Mesendoderm (in vitro differentiated cells): ENCODE measurements around the gene TBATA.

Experiments
- DNase-seq: peaks from one replicate; pipeline ENCODE4 v3.0.0; 2013
- H2AK5ac ChIP-seq: 2 replicates; pipeline ENCODE4 v1.6.1; 2013; ENCODE audit warnings: low read length, inconsistent platforms
- H2BK120ac ChIP-seq: 2 replicates; pipeline ENCODE4 v1.6.1; 2013; ENCODE audit warnings: low read depth, mild to moderate bottlenecking, low read length, moderate library complexity, mixed read lengths
- H2BK15ac ChIP-seq: replicated peaks from 2 replicates; pipeline ENCODE4 v1.6.1; 2013; ENCODE audit warnings: low read depth, mild to moderate bottlenecking, moderate library complexity
- H2BK5ac ChIP-seq: 2 replicates; pipeline ENCODE4 v1.6.1; 2013; ENCODE audit warnings: low read length, inconsistent platforms
- H3K18ac ChIP-seq: 2 replicates; pipeline ENCODE4 v1.6.1; 2013; ENCODE audit warnings: mild to moderate bottlenecking, low read length, mixed read lengths
- H3K23ac ChIP-seq: one replicate; pipeline ENCODE4 v1.6.1; 2013; ENCODE audit warnings: low read length
- H3K27ac ChIP-seq: 2 replicates; pipeline ENCODE4 v1.5.1; 2013; ENCODE audit warnings: low read depth, mild to moderate bottlenecking, inconsistent platforms, low read length, moderate library complexity
- H3K27me3 ChIP-seq: 2 replicates; pipeline ENCODE4 v1.6.1; 2013; ENCODE audit warnings: low read length, control low read depth, mild to moderate bottlenecking, inconsistent platforms; ENCODE audit not compliant: insufficient read depth, poor library complexity
- H3K36me3 ChIP-seq: 2 replicates; pipeline ENCODE4 v1.6.1; 2013; ENCODE audit warnings: low read length, inconsistent platforms; ENCODE audit not compliant: control insufficient read depth, insufficient read depth
- H3K4ac ChIP-seq: one replicate; pipeline ENCODE4 v1.6.1; 2013; ENCODE audit warnings: low read depth, mild to moderate bottlenecking, low read length, moderate library complexity
- H3K4me1 ChIP-seq: 2 replicates; pipeline ENCODE4 v1.6.1; 2013; ENCODE audit warnings: low read depth, low read length, inconsistent platforms; ENCODE audit not compliant: control insufficient read depth
- H3K4me2 ChIP-seq: 2 replicates; pipeline ENCODE4 v1.6.1; 2013; ENCODE audit warnings: low read length
- H3K4me3 ChIP-seq: 2 replicates; pipeline ENCODE4 v1.5.1; 2013; ENCODE audit warnings: mild to moderate bottlenecking, low read length
- H3K56ac ChIP-seq: one replicate; pipeline ENCODE4 v1.6.1; 2013; ENCODE audit warnings: low read length
- H3K79me1 ChIP-seq: 2 replicates; pipeline ENCODE4 v1.6.1; 2013; ENCODE audit warnings: low read length, inconsistent platforms
- H3K79me2 ChIP-seq: 2 replicates; pipeline ENCODE4 v1.6.1; 2013; ENCODE audit warnings: mild to moderate bottlenecking, low read length; ENCODE audit not compliant: control insufficient read depth, insufficient read depth
- H3K9ac ChIP-seq: 2 replicates; pipeline ENCODE4 v1.6.1; 2013; ENCODE audit warnings: low read length, inconsistent platforms
- H4K5ac ChIP-seq: one replicate; pipeline ENCODE4 v1.6.1; 2013; ENCODE audit warnings: low read length
- H4K8ac ChIP-seq: one replicate; pipeline ENCODE4 v1.6.1; 2013; ENCODE audit warnings: low read depth, mild to moderate bottlenecking, control low read depth, low read length, moderate library complexity
- WGBS: extraction: QIAGEN DNeasy Blood & Tissue Kit; methylation state at CpG from one replicate; pipeline ENCODE4 v1.1.7; 2013; ENCODE audit warnings: low lambda C conversion rate, missing lambda C conversion rate; ENCODE audit not compliant: insufficient coverage; ENCODE audit errors: extremely low coverage; 5-methylcytosine and 5-hydroxymethylcytosine counted together

TBATA gene

DNA sequence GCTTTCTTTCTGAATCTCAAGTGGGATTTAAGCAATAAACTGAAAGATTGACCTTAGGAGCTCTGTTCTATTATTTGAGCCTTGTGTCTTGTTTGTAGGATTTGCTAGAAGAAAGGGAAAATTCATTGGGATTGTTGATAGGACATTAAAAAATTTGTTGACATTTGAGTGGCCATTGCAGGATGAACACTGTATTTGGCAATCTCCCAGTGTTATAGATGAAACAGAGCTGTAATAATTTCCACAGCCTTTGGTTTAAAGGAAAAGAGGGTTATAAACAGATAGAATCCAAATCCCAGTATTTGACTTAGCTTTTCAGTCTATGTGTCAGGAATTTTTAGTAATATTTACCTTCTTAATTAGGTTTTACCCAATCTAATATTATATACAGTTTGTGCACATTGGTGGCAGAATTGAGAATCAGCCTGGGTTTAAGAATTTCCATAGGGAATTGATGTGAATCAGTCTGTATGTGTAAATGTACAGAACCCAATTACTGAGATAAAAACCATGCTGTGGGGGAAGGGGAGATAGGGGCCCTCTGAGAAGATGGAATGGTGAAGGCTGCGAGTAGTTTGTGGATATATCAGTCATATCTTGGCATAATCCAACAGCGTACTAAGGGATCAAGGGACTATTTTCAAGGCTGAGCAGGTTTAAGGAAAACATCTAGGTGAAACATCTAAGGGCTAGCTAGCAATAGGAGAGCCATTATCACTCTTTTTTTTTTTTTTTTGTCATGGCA, 37.1 kb upstream of the TBATA start:
- H3K56ac ChIP-seq, result no peak overlapping the region
- no peak overlapping the region for H3K4me3 ChIP-seq
- WGBS, result no CpG with 5 or more reads among the region's 2 CpGs
- no peak overlapping the region for H2AK5ac ChIP-seq
- no peak overlapping the region for H3K4ac ChIP-seq
- H3K79me2 ChIP-seq, result peaks cover 44% of the 10 kb centered on the region
- H3K4me2 ChIP-seq, result no peak overlapping the region
- H4K8ac ChIP-seq, result no peak overlapping the region
- no peak overlapping the region for H2BK15ac ChIP-seq
- H3K27me3 ChIP-seq, result no peaks in the 10 kb centered on the region
- H3K9ac ChIP-seq, result no peak overlapping the region
- H3K23ac ChIP-seq, result no peak overlapping the region
- DNase-seq, result no peak
- no peaks in the 10 kb centered on the region for H3K4me1 ChIP-seq
- H3K27ac ChIP-seq, result no peak overlapping the region
- peaks cover 23% of the 10 kb centered on the region for H3K79me1 ChIP-seq
- no peak overlapping the region for H2BK5ac ChIP-seq
- no peak overlapping the region for H2BK120ac ChIP-seq
- peaks cover 6% of the 10 kb centered on the region for H3K36me3 ChIP-seq
- no peak overlapping the region for H4K5ac ChIP-seq
- H3K18ac ChIP-seq, result no peak overlapping the region

DNA sequence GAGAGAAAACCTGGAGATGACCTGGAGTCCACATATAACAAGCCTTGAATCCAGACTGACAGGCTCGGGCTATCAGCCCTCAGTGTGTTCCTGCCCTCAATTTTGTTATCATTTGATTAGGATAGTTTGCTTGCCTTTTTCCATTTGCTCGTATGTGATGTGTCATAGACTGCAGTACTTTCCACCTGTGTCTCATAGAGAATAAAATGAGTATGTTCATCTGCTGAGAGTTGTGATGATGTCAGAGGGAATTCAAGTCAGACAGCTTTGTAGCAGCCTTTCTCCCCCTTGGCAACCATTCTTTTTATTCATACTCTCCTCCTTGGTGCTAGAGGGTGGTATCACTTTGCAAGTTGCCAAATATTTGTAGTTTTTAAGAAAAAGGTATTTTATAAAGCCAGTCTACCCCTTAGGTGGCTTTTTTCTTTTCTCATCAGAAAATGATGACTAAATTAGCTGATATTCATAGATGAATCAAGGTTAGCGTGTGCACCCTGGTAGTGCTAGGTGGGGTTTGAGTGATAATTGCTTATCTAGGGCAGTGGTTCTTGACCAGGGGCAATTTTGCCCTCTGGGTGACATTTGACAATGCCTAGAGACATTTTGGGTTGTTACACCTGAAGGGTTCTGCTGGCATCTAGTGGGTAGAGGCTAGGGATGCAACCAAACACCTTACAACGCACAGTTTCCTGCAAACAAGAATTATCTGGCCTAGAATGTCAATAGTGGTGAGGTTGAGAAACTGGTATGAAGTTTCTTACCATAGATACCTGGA, 36.0 kb upstream of the TBATA start:
- H4K5ac ChIP-seq, result no peak overlapping the region
- no peak overlapping the region for H3K4me3 ChIP-seq
- peaks cover 22% of the 10 kb centered on the region for H3K79me1 ChIP-seq
- H3K4me2 ChIP-seq, result no peak overlapping the region
- no peak overlapping the region for H3K56ac ChIP-seq
- no peaks in the 10 kb centered on the region for H3K27me3 ChIP-seq
- peak; percentile 24 for DNase-seq
- H2BK120ac ChIP-seq, result no peak overlapping the region
- peaks cover 5% of the 10 kb centered on the region for H3K36me3 ChIP-seq
- H2BK5ac ChIP-seq, result no peak overlapping the region
- H3K79me2 ChIP-seq, result peaks cover 47% of the 10 kb centered on the region
- no peak overlapping the region for H3K18ac ChIP-seq
- no peak overlapping the region for H3K23ac ChIP-seq
- no CpG with 5 or more reads among the region's 4 CpGs for WGBS
- H3K4me1 ChIP-seq, result no peaks in the 10 kb centered on the region
- no peak overlapping the region for H3K27ac ChIP-seq
- H2AK5ac ChIP-seq, result no peak overlapping the region
- H3K4ac ChIP-seq, result no peak overlapping the region
- H4K8ac ChIP-seq, result no peak overlapping the region
- no peak overlapping the region for H3K9ac ChIP-seq
- no peak overlapping the region for H2BK15ac ChIP-seq

- Histone ChIP-seq H3K79me2 (peaks cover 35% of the 10 kb centered on the region), H3K27me3 (no peaks in the 10 kb centered on the region)
Measured at GRCh38 chr10:70816220-70816894, 31.2 kb upstream of the TBATA start.

GRCh38 chr10:70815504-70816219, 30.5 kb upstream of the TBATA start, which contains the start of gene SGPL1:
TSS of gene SGPL1 (plus strand) at chr10:70815948. CDS start at chr10:70816854, 906 bp downstream.
- Histone ChIP-seq H3K4me3 (peak within 1 kb of the TSS; percentile 93), H3K4ac (peak within 1 kb of the TSS; percentile 98), H3K79me2 (peaks cover 29% of the 10 kb centered on the region), H3K18ac (peak within 1 kb of the TSS; percentile 99), H3K36me3 (no peaks in the 10 kb centered on the region), H2BK5ac (peak within 1 kb of the TSS; percentile 90), H4K8ac (no peak within 1 kb of the TSS), H2AK5ac (no peak within 1 kb of the TSS), H3K9ac (peak within 1 kb of the TSS; percentile 97), H4K5ac (no peak within 1 kb of the TSS), H3K27me3 (no peaks in the 10 kb centered on the region), H3K27ac (peak within 1 kb of the TSS; percentile 100), H2BK120ac (peak within 1 kb of the TSS; percentile 47), H3K4me2 (peak within 1 kb of the TSS; percentile 90), H2BK15ac (no peak within 1 kb of the TSS), H3K23ac (no peak within 1 kb of the TSS), H3K4me1 (no peaks in the 10 kb centered on the region), H3K79me1 (peaks cover 8% of the 10 kb centered on the region), H3K56ac (peak within 1 kb of the TSS; percentile 97)
- peak; percentile 90 for DNase-seq
- WGBS, result no CpG with 5 or more reads among the region's 58 CpGs

More at GRCh38 chr10:70816220-70816894, 31.2 kb upstream of the TBATA start:
- no peak overlapping the region for H4K8ac ChIP-seq
- H3K4me1 ChIP-seq, result no peaks in the 10 kb centered on the region
- peak overlapping the region; percentile 47 for H2BK120ac ChIP-seq
- H3K79me1 ChIP-seq, result peaks cover 13% of the 10 kb centered on the region
- H2BK15ac ChIP-seq, result no peak overlapping the region
- peak overlapping the region; percentile 97 for H3K56ac ChIP-seq
- H3K4me3 ChIP-seq, result peak overlapping the region; percentile 93
- no peak overlapping the region for H2AK5ac ChIP-seq
- H3K36me3 ChIP-seq, result peaks cover 3% of the 10 kb centered on the region
- H3K4ac ChIP-seq, result peak overlapping the region; percentile 98
- H3K9ac ChIP-seq, result peak overlapping the region; percentile 97
- peak overlapping the region; percentile 100 for H3K27ac ChIP-seq
- WGBS, result no CpG with 5 or more reads among the region's 43 CpGs
- H3K4me2 ChIP-seq, result peak overlapping the region; percentile 90
- peak; percentile 88 for DNase-seq
- no peak overlapping the region for H3K23ac ChIP-seq
- H2BK5ac ChIP-seq, result peak overlapping the region; percentile 90
- H3K18ac ChIP-seq, result peak overlapping the region; percentile 99
- no peak overlapping the region for H4K5ac ChIP-seq

- H4K5ac ChIP-seq, result no peak overlapping the region
- H2BK15ac ChIP-seq, result no peak overlapping the region
- no peak overlapping the region for H2AK5ac ChIP-seq
- H3K18ac ChIP-seq, result no peak overlapping the region
- no peak overlapping the region for H3K9ac ChIP-seq
- H3K4me2 ChIP-seq, result no peak overlapping the region
- no peak overlapping the region for H2BK5ac ChIP-seq
- no peak overlapping the region for H3K56ac ChIP-seq
- H3K4me3 ChIP-seq, result no peak overlapping the region
- H3K79me1 ChIP-seq, result peaks cover 5% of the 10 kb centered on the region
- H3K23ac ChIP-seq, result no peak overlapping the region
- no peak overlapping the region for H3K27ac ChIP-seq
- no peaks in the 10 kb centered on the region for H3K36me3 ChIP-seq
- no peak for DNase-seq
- no peaks in the 10 kb centered on the region for H3K27me3 ChIP-seq
- WGBS, result no CpG with 5 or more reads among the region's 4 CpGs
- H3K79me2 ChIP-seq, result peaks cover 20% of the 10 kb centered on the region
- H2BK120ac ChIP-seq, result no peak overlapping the region
- H4K8ac ChIP-seq, result no peak overlapping the region
- H3K4ac ChIP-seq, result no peak overlapping the region
- peaks cover 2% of the 10 kb centered on the region for H3K4me1 ChIP-seq
Measured at GRCh38 chr10:70814126-70814525, 28.9 kb upstream of the TBATA start.
